CD4-positive, alpha-beta T cell (primary cell): Measurements from ENCODE around the gene FHL3. TPM values are rescaled to one million over a fixed set of nuclear protein-coding genes. Genes with fewer than 3 reads are reported as not detected.

Experiments
- ATAC-seq: fragments of 200-7000 bp; cut with Tn5 transposase; one replicate; pipeline ENCODE4 v1.10.0; 2022; ENCODE audit warnings: mild to moderate bottlenecking; ENCODE audit not compliant: poor library complexity
- CTCF ChIA-PET: fragments of 350-600 bp; sonication (Branson Sonifier 250); formaldehyde crosslinking; loops from one replicate; lab custom pipeline; 2021; ENCODE audit warnings: antibody characterized with exemption, inconsistent platforms; lab: Charles Lee
- POLR2A ChIA-PET: fragments of 350-600 bp; sonication (Branson Sonifier 250); formaldehyde crosslinking; loops from one replicate; lab custom pipeline; 2021; ENCODE audit warnings: antibody characterized with exemption, inconsistent platforms; lab: Charles Lee
- DNase-seq, 14 experiments: peaks; one replicate each; pipeline ENCODE4 v3.0.0-alpha.2; 2013 to 2020; ENCODE audit warnings: mixed read lengths in 2 of 14
- H3K27ac ChIP-seq, 2 donors: one replicate each; pipeline versions ENCODE4 v1.5.1 to v1.7.0; 2013; ENCODE audit warnings: low read length in 2 of 2, low read depth in 1 of 2, mild to moderate bottlenecking in 1 of 2
- H3K27me3 ChIP-seq, 2 experiments: 1 replicate in 1 of 2; 2 replicates in 1 of 2; pipeline versions ENCODE4 v1.6.1 to v1.7.0; 2013; ENCODE audit warnings: low read length in 2 of 2, control low read depth in 1 of 2, mild to moderate bottlenecking in 1 of 2, moderate library complexity in 1 of 2; ENCODE audit not compliant: insufficient read depth in 2 of 2, control insufficient read depth in 1 of 2
- H3K36me3 ChIP-seq: one replicate; pipeline ENCODE4 v1.6.1; 2013; ENCODE audit warnings: low read length, control low read depth; ENCODE audit not compliant: insufficient read depth
- H3K4me1 ChIP-seq: one replicate; pipeline ENCODE4 v1.6.1; 2013; ENCODE audit warnings: low read length, control low read depth; ENCODE audit not compliant: insufficient read depth
- H3K4me3 ChIP-seq: one replicate; pipeline ENCODE4 v1.5.1; 2013; ENCODE audit warnings: mild to moderate bottlenecking, low read length, moderate library complexity
- H3K9me3 ChIP-seq, 2 experiments: 1 replicate in 1 of 2; 2 replicates in 1 of 2; pipeline versions ENCODE4 v1.6.1 to v1.7.0; 2013; ENCODE audit warnings: low read length in 2 of 2, mild to moderate bottlenecking in 2 of 2, control low read depth in 1 of 2, moderate library complexity in 1 of 2; ENCODE audit not compliant: control insufficient read depth in 1 of 2, insufficient read depth in 1 of 2
- H3K27ac Mint-ChIP-seq: one replicate; pipeline ENCODE4 v1.8.0; 2020; ENCODE audit warnings: mixed read lengths
- H3K27me3 Mint-ChIP-seq: one replicate; pipeline ENCODE4 v1.8.0; 2021; ENCODE audit warnings: mixed read lengths
- H3K36me3 Mint-ChIP-seq: one replicate; pipeline ENCODE4 v1.8.0; 2021; ENCODE audit warnings: low read depth, mixed read lengths
- H3K4me1 Mint-ChIP-seq: one replicate; pipeline ENCODE4 v1.8.0; 2021; ENCODE audit warnings: low read depth, mixed read lengths
- H3K4me3 Mint-ChIP-seq: one replicate; pipeline ENCODE4 v1.8.0; 2020; ENCODE audit warnings: mild to moderate bottlenecking, mixed read lengths
- H3K9me3 Mint-ChIP-seq: one replicate; pipeline ENCODE4 v1.8.0; 2020; ENCODE audit warnings: mixed read lengths
- CTCF ChIP-seq: fragments of 200-600 bp; IDR thresholded peaks from one replicate; pipeline ENCODE4 v1.8.0; 2022; ENCODE audit warnings: antibody characterized with exemption, mild to moderate bottlenecking
- intact Hi-C, 2 experiments: fragments of 100-400 bp; cut with DNase I in 1 of 2; cut with micrococcal nuclease in 1 of 2; formaldehyde crosslinking; loops; one replicate each; pipeline versions ENCODE4 v1.15.1 to v1.9.0; 2023 to 2025; cut with DNase I, micrococcal nuclease
- total RNA-seq, 174 experiments: library from RNA in 2 of 174; stranded (reverse) in 2 of 174; gene quantifications; one replicate each; pipeline ENCODE4 v1.2.3 and lab custom pipeline; 2021 to 2026

Gene FHL3
- total RNA-seq, 2 experiments from 2014 or later = 3.4 to 3.7 TPM

- ATAC-seq = no peak
- POLR2A ChIA-PET = no interaction called here
- Mint-ChIP-seq H3K4me3 (no peak overlapping the region), H3K4me1 (no peaks in the 10 kb centered on the region), H3K36me3 (no peaks in the 10 kb centered on the region), H3K27ac (no peak overlapping the region), H3K27me3 (peaks cover 28% of the 10 kb centered on the region), H3K9me3 (no peaks in the 10 kb centered on the region)
- Histone ChIP-seq H3K27me3 (peaks cover 0 to 2% of the 10 kb centered on the region in 2 experiments), H3K4me3 (no peak overlapping the region), H3K27ac (no peak overlapping the region), H3K4me1 (peaks cover 8% of the 10 kb centered on the region), H3K9me3 (peaks cover 0 to 5% of the 10 kb centered on the region in 2 experiments), H3K36me3 (no peaks in the 10 kb centered on the region)
- CTCF ChIA-PET = no interaction called here
- intact Hi-C loops = no loop called here
- DNase-seq = no peak
- TF ChIP-seq CTCF = no peak
These were observed 45.8 kb upstream of the FHL3 start for GRCh38 chr1:38051079-38051543.

DNA sequence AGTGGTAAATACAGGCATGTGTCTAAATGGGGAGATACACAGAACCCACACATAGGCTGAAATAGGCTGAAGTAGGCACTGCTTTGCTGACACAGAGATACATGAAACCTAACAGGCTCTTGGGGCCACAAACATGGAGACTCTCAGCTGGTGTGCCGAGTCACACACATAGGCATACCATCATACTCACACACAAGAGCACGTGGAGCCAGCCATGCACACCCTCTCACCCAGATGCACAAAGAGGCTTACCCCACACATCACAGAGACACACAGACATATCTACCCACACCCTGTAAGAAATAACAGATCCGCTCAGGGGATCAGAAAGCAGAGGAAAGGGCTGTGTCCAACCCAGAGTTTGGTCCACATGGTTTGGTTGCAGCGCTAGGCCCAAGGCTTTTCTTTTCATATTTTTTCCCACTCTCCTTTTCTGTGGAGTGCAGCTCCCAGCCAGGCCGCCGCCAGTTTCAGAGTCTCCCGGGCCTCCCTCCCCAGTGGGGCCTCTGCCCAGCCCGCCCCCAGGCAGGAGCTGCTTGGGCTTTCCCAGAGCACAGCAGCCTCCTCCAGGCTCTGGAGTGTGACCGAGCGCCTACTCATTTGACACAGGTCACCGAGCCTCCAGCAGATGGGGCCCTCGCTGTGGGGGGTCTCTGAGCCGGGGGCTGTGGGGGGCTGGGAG, 45.2 kb upstream of the FHL3 start:
- CTCF ChIA-PET = no interaction called here
- Mint-ChIP-seq H3K9me3 (no peaks in the 10 kb centered on the region), H3K4me3 (no peak overlapping the region), H3K27me3 (peaks cover 24% of the 10 kb centered on the region), H3K27ac (no peak overlapping the region), H3K4me1 (no peaks in the 10 kb centered on the region), H3K36me3 (no peaks in the 10 kb centered on the region)
- Histone ChIP-seq H3K36me3 (no peaks in the 10 kb centered on the region), H3K27me3 (peaks cover 3 to 4% of the 10 kb centered on the region in 2 experiments), H3K4me3 (no peak overlapping the region), H3K4me1 (peaks cover 12% of the 10 kb centered on the region), H3K27ac (no peak overlapping the region), H3K9me3 (peaks cover 0 to 5% of the 10 kb centered on the region in 2 experiments)
- intact Hi-C loops = no loop called here
- POLR2A ChIA-PET = no interaction called here
- DNase-seq = no peak
- no peak for TF ChIP-seq CTCF
- no peak for ATAC-seq

- Mint-ChIP-seq H3K4me3 (peak overlapping the region; percentile 79), H3K9me3 (no peaks in the 10 kb centered on the region), H3K36me3 (no peaks in the 10 kb centered on the region), H3K27ac (no peak overlapping the region), H3K4me1 (peaks cover 12% of the 10 kb centered on the region), H3K27me3 (peaks cover 34% of the 10 kb centered on the region)
- Histone ChIP-seq H3K4me1 (peaks cover 30% of the 10 kb centered on the region), H3K4me3 (peak overlapping the region; percentile 43), H3K9me3 (peaks cover 0 to 13% of the 10 kb centered on the region in 2 experiments), H3K27me3 (peaks cover 27 to 28% of the 10 kb centered on the region in 2 experiments), H3K36me3 (no peaks in the 10 kb centered on the region), H3K27ac (no peak overlapping the region)
- ChIA-PET POLR2A (no interaction called here), CTCF (interaction anchor here (1.1 kb wide), 1 partner anchor 23 kb away, joined by 3 read pairs; no protein-coding TSS in a partner anchor)
- DNase-seq (no peak), ATAC-seq (no peak)
- intact Hi-C loops = no loop called here
- TF ChIP-seq CTCF = no peak
These were observed 42.4 kb upstream of the FHL3 start for GRCh38 chr1:38047603-38048141.
